ENCODE measurements around the gene PCSK5.
A peak's percentile ranks its signal among the peaks of the same experiment; 100 is the strongest.
"Not testable (repeated sequence)": the region's sequence is repeated elsewhere in the genome, so short reads cannot be mapped to it uniquely, and the experiment has no call there.

The PCSK5 gene

GRCh38 chr9:75890472-75891276 is at the start of gene PCSK5:
Gene PCSK5 (plus strand): TSS chr9:75890673. CDS start chr9:75891182, 509 bp downstream.
- peak; percentile 82 for DNase-seq

- no peak for DNase-seq
These were observed 46.2 kb upstream of the PCSK5 start for GRCh38 chr9:75844321-75844720.

GRCh38 chr9:75845806-75846205 is 44.7 kb upstream of the PCSK5 start:
- no peak for DNase-seq

GRCh38 chr9:75847085-75847484 is 43.4 kb upstream of the PCSK5 start:
- no peak for DNase-seq

GRCh38 chr9:75850459-75851200 is 39.8 kb upstream of the PCSK5 start:
- no peak for DNase-seq

- no peak for DNase-seq
These were observed 38.6 kb upstream of the PCSK5 start for GRCh38 chr9:75851917-75852316.

GRCh38 chr9:75852746-75853145 is 37.7 kb upstream of the PCSK5 start:
- no peak for DNase-seq

- DNase-seq: no peak
These were observed 35.0 kb upstream of the PCSK5 start for GRCh38 chr9:75855509-75855908.

GRCh38 chr9:75858497-75859092 is 31.9 kb upstream of the PCSK5 start:
- no peak for DNase-seq

GRCh38 chr9:75864266-75864665 is 26.2 kb upstream of the PCSK5 start:
- no peak for DNase-seq

- DNase-seq: peak; percentile 29
These were observed 24.1 kb upstream of the PCSK5 start for GRCh38 chr9:75866273-75866871.

GRCh38 chr9:75868526-75868925 is 21.9 kb upstream of the PCSK5 start:
- not testable (repeated sequence) for DNase-seq

GRCh38 chr9:75869236-75869635 is 21.2 kb upstream of the PCSK5 start:
- no peak for DNase-seq

GRCh38 chr9:75870450-75870849 is 20.0 kb upstream of the PCSK5 start:
- no peak for DNase-seq

GRCh38 chr9:75871624-75872023 is 18.8 kb upstream of the PCSK5 start:
- DNase-seq: no peak

GRCh38 chr9:75873712-75874111 is 16.8 kb upstream of the PCSK5 start:
- DNase-seq: no peak

GRCh38 chr9:75876999-75877640 is 13.4 kb upstream of the PCSK5 start:
- DNase-seq: no peak

GRCh38 chr9:75878488-75878860 is 12.0 kb upstream of the PCSK5 start:
- no peak for DNase-seq

- no peak for DNase-seq
These were observed 9.9 kb upstream of the PCSK5 start for GRCh38 chr9:75880618-75881017.

- no peak for DNase-seq
These were observed 8.7 kb upstream of the PCSK5 start for GRCh38 chr9:75881761-75882160.

- no peak for DNase-seq
These were observed 4.8 kb upstream of the PCSK5 start for GRCh38 chr9:75885652-75886051.

GRCh38 chr9:75889577-75889976 is 896 bp upstream of the PCSK5 start:
- DNase-seq: no peak

- peak; percentile 6 for DNase-seq
These were observed 449 bp upstream of the PCSK5 start for GRCh38 chr9:75889977-75890471.
